Superior temporal gyrus (tissue), 1 donor: Measurements from ENCODE around the gene SLFNL1.

ENCODE experiments used
- DNase-seq: peaks from one replicate; pipeline ENCODE4 v3.0.0-alpha.2; 2016; ENCODE audit errors: extremely low spot score

SLFNL1 gene

GRCh38 chr1:40986956-40987355 is 34.6 kb downstream of the SLFNL1 start:
- no peak for DNase-seq

DNA sequence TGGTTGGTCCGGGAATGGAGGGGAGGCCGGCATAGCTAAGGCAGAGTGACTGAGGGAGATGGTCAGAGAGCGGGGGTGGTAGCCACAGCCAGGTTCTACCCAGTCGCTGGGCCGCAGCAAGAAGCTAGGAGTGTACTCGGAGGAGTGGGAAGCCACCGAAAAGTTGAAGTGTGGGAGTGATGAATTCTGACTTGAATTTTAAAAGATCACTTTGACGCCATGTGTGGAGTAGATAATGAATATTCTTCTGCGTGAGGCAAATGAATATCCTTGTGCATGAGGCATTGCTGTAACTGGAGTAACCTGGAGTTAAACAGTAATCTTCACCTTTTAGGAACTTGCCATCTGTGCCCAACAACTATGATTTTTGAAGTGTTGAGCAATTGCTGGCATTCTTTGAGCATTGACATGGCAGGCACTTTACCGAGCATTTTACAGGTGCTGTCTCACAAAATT is 35.2 kb downstream of the SLFNL1 start:
- no peak for DNase-seq

GRCh38 chr1:40985875-40986274 is 35.6 kb downstream of the SLFNL1 start:
- no peak for DNase-seq

DNA sequence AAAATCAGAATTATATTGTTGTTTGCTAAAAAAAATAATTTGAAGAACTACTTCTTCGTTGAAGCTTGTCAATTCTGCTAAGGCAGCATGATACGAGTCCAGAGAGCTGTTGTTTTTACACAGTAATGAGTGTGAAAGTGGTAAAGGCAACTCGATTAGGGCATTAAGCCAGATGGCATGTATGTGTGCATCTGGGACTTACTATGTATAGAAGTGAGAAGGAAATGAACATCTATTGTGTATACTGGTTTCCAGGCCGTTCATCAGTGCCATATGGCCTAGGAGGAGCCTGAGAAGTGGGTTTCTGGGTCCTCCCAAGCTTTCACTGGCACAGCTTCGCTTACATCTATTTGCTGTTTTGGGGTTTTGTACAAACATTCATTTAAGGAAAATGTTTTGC is 36.4 kb downstream of the SLFNL1 start:
- DNase-seq = peak; percentile 49

DNA sequence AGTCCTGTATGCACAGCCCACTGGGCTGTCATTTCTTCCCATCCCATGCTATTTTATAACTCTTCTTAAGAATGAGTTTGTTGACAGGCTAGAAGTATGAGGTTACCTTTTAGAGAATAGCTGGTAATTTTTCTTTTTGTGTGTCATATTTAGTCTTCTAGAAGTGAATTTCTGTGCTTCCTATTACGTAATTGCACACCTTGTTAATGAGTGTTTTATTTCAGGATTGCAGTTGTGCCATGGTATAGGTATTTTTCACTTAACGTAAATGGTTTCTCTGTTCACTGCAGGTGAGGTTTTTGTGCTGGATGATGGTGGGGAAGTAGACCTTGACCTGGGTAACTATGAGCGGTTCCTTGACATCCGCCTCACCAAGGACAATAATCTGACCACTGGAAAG is 37.0 kb downstream of the SLFNL1 start:
- DNase-seq = no peak

- DNase-seq = no peak
Measured at GRCh38 chr1:40984066-40984465, 37.5 kb downstream of the SLFNL1 start.

- DNase-seq = no peak
Measured at GRCh38 chr1:40983286-40983685, 38.2 kb downstream of the SLFNL1 start.

- DNase-seq = no peak
Measured at GRCh38 chr1:40982721-40983120, 38.8 kb downstream of the SLFNL1 start.

- no peak for DNase-seq
Measured at GRCh38 chr1:40981691-40982448, 39.7 kb downstream of the SLFNL1 start.

DNA sequence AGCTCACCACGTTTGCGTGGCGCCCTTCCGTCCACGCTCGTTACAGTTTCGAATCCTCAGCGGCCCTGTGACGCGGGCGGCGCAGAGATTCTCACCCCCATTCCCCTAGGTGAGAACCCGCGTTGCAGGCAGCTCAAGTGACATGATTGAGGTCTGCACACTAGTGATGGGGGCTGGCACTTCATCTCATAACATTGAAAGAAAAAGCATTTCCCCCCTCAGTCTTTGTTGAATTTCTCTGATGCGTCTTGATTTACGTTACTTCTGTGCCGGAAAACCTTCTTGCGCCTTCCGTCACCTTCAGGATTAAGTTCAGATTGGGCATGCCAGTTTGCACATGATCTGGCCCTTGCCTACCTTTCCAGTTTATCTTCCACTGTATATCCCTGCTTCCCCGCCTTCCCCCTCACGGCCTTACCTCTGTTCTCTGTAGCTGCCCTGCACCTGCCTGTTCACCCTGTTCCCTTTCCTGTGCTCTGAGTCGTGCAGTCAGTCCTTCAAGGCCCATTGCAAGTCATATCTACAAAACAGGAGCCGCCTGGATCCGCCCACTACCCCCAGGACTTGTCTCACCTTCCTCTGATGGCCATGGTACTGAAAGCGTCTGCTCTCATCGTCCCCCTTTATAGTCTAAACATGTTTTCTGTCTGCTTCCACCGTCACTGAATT is 40.9 kb downstream of the SLFNL1 start:
- no peak for DNase-seq

DNA sequence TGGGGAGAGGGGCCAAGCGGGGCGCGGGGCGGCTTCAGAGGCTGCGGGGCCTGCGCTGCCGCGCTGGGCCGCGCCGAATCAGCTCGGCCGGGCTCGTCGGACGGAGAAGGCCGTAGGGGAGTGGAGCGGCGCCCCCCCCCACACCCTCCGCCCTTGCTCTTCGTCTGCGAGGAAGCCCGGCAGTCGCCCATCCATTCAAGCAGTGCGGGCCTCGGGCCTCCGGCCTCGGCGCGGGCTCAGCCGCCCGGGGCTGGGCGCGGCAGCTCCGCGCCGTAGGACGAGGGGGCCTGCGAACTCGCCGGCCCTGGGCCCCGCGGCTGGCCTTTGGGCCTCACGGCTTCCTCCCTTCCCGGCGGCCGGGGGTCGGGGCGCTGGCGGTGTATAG is 41.5 kb downstream of the SLFNL1 start:
- no peak for DNase-seq

GRCh38 chr1:40979241-40980067 is 42.1 kb downstream of the SLFNL1 start, which contains the start of gene CTPS1:
CTPS1 (plus strand) TSS chr1:40979696; CDS start chr1:40983291, 3,595 bp downstream.
- peak; percentile 97 for DNase-seq

- DNase-seq = no peak
Measured at GRCh38 chr1:40978886-40979240, 42.7 kb downstream of the SLFNL1 start.

- DNase-seq = no peak
Measured at GRCh38 chr1:40977716-40978115, 43.8 kb downstream of the SLFNL1 start.

DNA sequence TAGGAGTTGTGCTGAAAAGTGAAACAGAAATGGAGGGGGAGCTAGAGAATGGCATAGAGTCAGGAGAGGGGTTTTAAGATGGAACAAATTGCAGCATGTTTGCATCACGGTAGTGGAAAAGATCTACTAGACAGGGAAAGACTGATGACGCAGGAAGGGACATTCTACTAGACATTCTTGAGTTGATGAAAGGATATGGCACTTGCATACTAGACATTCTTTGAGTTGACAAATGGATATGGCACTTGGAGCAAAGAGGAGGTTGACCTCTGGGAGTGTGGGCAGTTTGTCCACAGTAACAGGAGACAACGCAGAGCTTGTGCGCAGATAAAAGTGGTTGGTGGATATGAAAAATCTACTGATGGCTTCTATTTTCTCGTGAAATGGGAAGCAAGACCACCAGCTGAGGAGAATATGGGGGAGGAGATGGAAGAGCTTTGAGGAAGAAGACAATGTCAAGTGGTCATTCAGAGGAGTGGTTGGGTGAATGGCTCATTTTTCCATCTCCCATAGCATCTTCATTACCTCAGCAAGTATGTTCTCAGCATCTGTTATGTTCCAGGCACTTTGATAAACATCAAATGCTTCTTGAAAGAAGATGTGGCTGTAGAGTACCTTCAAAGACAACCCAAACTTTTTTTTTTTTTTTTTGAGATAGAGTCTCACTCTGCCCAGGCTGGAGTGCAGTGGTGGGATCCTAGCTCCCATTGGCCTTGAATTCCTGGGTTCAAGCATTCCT is 44.4 kb downstream of the SLFNL1 start:
- DNase-seq = no peak

DNA sequence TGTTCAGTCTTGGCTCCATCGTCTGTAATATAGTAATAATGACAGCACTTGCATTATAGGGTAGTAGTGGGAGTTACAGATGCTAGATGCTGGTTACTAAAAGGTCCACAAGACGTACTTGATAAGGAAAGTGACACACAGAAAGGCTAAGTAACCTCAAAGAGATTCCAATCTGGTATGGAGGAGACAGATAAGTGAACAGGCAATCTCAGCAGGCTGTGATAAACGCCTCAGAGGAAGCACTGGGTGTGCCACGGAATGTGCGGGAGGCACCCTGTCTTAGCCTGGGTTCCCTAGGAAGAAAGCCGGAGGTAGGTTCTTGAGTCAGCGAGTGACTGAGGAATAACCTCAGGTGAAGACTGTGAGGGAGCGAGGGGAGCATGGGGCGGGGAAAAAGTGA is 46.6 kb downstream of the SLFNL1 start:
- DNase-seq = no peak

DNA sequence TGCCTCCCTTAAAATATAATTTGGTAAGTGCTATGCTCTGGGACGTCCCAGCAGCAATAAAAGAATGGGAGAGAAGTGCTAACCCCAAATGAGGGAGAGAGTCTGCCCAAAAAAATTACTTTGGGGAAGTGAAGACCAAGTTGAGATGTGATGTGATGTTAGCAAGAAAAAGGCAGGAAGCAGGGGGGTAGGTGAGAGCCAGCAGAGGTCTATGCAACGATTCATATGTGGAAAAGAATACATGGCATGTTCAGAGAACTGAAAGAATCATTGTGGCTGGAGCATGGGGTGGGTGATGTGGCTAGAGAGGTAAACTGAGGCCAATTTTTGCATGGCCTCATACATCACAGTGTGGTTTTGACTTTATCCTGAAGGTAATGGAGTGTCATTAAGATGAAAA is 47.6 kb downstream of the SLFNL1 start:
- no peak for DNase-seq

DNA sequence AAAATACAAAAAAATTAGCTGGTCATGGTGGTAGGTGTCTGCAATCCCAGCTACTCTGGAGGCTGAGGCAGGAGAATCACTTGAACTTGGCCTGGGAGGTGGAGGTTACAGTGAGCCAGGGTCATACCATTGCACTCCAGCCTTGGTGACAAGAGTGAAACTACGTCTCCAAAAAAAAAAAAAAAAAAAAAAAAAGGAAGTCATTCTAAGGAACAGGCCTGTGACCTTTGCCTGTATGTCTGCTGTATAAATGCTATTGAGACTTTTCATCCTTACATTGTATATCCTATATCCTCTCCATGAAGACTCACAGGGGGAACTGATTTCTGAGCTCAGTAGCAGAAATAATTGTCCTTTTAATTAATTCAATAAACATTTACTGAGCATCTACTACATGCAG is 49.6 kb downstream of the SLFNL1 start:
- no peak for DNase-seq

- no peak for DNase-seq
Measured at GRCh38 chr1:40969445-40969844, 52.1 kb downstream of the SLFNL1 start.

- no peak for DNase-seq
Measured at GRCh38 chr1:40966417-40966816, 55.1 kb downstream of the SLFNL1 start.
